HL-60 (cell line): ENCODE data around the gene AQP7.

Experiments
- DNase-seq, 2 experiments: peaks; one replicate each; pipeline ENCODE4 v3.0.0-alpha.2; 2010 to 2020; ENCODE audit warnings: low read depth in 1 of 2, low spot score in 1 of 2
- H3K27ac ChIP-seq: fragments of 250-450 bp; sonication (Bioruptor Pico); replicated peaks from 2 replicates; pipeline ENCODE4 v1.5.1; 2020; ENCODE audit warnings: mild to moderate bottlenecking, moderate library complexity
- H3K27me3 ChIP-seq: fragments of 250-450 bp; sonication (Bioruptor Pico); 2 replicates; pipeline ENCODE4 v1.5.1; 2021; ENCODE audit warnings: mild to moderate bottlenecking, moderate library complexity; ENCODE audit not compliant: insufficient read depth, poor library complexity, severe bottlenecking
- H3K4me3 ChIP-seq: replicated peaks from 2 replicates; pipeline ENCODE4 v1.5.1; 2011; ENCODE audit warnings: mild to moderate bottlenecking, control low read depth, low read length; ENCODE audit not compliant: insufficient read depth
- GABPA ChIP-seq: IDR thresholded peaks from 2 replicates; pipeline ENCODE4 v1.6.1; 2012; ENCODE audit warnings: low read depth
- POLR2AphosphoS5 ChIP-seq: IDR thresholded peaks from 2 replicates; pipeline ENCODE4 v1.6.1; 2012; ENCODE audit warnings: low read depth
- SPI1 ChIP-seq: IDR thresholded peaks from 2 replicates; pipeline ENCODE4 v1.6.1; 2012; ENCODE audit warnings: low read depth, mild to moderate bottlenecking, borderline replicate concordance
- TF ChIP-seq, protein P1 (sequence below): IDR thresholded peaks from one replicate; pipeline ENCODE4 v1.5.1; 2011; ENCODE audit warnings: low read length, control low read depth, inconsistent platforms; ENCODE audit not compliant: insufficient read depth
- TF ChIP-seq, protein P2 (sequence below): IDR thresholded peaks from 2 replicates; pipeline ENCODE4 v1.6.1; 2012; ENCODE audit warnings: low read depth; ENCODE audit not compliant: insufficient replicate concordance

AQP7 gene

DNA sequence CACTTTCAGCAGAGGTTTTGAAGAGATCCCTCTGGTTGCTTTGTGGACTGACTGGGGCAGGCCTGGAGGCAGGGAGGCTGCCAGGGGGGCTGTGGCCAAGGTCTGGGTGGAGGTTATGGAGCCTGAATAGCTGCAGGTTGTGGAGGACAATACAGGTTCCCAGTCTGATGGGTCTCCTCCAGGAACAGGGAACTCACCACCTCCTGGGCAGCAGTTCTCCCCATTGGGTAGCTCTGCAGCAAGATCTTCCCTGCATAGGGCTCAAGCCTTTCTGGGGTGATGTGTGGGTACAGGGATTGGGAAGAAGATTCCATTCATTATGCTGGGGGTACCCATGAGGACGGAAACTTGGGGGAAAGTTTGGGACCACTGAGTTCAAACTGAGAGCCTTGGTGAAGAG is 38.2 kb upstream of the AQP7 start:
- TF ChIP-seq POLR2AphosphoS5 = no peak
- TF ChIP-seq, protein P1, sequence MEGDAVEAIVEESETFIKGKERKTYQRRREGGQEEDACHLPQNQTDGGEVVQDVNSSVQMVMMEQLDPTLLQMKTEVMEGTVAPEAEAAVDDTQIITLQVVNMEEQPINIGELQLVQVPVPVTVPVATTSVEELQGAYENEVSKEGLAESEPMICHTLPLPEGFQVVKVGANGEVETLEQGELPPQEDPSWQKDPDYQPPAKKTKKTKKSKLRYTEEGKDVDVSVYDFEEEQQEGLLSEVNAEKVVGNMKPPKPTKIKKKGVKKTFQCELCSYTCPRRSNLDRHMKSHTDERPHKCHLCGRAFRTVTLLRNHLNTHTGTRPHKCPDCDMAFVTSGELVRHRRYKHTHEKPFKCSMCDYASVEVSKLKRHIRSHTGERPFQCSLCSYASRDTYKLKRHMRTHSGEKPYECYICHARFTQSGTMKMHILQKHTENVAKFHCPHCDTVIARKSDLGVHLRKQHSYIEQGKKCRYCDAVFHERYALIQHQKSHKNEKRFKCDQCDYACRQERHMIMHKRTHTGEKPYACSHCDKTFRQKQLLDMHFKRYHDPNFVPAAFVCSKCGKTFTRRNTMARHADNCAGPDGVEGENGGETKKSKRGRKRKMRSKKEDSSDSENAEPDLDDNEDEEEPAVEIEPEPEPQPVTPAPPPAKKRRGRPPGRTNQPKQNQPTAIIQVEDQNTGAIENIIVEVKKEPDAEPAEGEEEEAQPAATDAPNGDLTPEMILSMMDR = no peak
- no peak for TF ChIP-seq SPI1
- TF ChIP-seq, protein P2, sequence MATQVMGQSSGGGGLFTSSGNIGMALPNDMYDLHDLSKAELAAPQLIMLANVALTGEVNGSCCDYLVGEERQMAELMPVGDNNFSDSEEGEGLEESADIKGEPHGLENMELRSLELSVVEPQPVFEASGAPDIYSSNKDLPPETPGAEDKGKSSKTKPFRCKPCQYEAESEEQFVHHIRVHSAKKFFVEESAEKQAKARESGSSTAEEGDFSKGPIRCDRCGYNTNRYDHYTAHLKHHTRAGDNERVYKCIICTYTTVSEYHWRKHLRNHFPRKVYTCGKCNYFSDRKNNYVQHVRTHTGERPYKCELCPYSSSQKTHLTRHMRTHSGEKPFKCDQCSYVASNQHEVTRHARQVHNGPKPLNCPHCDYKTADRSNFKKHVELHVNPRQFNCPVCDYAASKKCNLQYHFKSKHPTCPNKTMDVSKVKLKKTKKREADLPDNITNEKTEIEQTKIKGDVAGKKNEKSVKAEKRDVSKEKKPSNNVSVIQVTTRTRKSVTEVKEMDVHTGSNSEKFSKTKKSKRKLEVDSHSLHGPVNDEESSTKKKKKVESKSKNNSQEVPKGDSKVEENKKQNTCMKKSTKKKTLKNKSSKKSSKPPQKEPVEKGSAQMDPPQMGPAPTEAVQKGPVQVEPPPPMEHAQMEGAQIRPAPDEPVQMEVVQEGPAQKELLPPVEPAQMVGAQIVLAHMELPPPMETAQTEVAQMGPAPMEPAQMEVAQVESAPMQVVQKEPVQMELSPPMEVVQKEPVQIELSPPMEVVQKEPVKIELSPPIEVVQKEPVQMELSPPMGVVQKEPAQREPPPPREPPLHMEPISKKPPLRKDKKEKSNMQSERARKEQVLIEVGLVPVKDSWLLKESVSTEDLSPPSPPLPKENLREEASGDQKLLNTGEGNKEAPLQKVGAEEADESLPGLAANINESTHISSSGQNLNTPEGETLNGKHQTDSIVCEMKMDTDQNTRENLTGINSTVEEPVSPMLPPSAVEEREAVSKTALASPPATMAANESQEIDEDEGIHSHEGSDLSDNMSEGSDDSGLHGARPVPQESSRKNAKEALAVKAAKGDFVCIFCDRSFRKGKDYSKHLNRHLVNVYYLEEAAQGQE = no peak
- TF ChIP-seq GABPA = no peak
- DNase-seq = no peak
- no peaks in the 10 kb centered on the region for H3K27me3 ChIP-seq
- H3K4me3 ChIP-seq = no peak overlapping the region
- H3K27ac ChIP-seq = no peak overlapping the region

DNA sequence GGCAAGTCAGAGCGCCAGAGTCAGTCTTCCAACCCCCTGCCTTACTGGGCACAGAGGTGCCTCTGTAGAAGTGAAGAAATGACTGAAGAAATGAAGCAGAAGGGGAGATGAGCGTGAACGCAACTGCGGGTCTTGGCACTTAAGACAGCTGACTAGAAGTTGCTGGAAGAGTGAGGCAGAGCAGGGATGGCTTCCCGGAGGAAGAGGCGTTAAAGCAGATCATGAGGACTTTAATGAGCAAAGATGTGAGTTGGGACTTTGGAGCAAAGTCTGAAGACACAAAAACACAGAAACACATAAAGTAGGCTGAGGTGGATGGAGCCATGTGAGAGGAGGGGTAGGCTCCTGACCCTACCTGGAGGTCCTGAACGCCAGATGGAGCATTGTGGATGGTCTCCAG is 37.8 kb upstream of the AQP7 start:
- H3K27me3 ChIP-seq = no peaks in the 10 kb centered on the region
- H3K4me3 ChIP-seq = no peak overlapping the region
- H3K27ac ChIP-seq = no peak overlapping the region
- no peak for TF ChIP-seq POLR2AphosphoS5
- TF ChIP-seq, protein P2 = no peak
- no peak for TF ChIP-seq SPI1
- no peak for TF ChIP-seq GABPA
- TF ChIP-seq, protein P1 = no peak
- no peak for DNase-seq

DNA sequence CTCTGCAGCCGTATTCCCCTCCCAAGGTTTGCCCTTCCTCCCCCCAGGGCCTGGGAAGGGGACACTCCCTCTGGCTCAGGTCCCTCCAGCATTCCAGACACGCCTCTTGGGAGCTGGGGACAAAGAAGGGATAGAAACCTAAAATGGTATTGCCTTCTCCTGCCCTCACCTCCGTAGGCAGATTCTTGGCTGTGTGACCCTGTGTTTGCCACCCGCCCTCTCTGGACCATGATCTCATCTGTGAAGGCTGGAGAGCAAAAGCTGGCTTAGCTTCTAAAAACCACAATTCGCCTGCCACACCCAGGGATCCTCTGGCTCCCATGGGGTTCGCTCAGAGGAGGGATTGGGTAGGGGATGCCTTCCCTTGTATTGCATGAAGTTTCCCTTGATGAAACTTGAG is 37.4 kb upstream of the AQP7 start:
- TF ChIP-seq, protein P1 = no peak
- TF ChIP-seq GABPA (no peak), POLR2AphosphoS5 (no peak)
- TF ChIP-seq, protein P2 = no peak
- Histone ChIP-seq H3K4me3 (no peak overlapping the region), H3K27ac (no peak overlapping the region), H3K27me3 (no peaks in the 10 kb centered on the region)
- no peak for DNase-seq
